Retinal pigment epithelial cell (primary cell): Measurements from ENCODE around the gene GALNT17.

Experiments
- DNase-seq: peaks from one replicate; pipeline ENCODE4 v3.0.0-alpha.2; 2010; ENCODE audit warnings: low read depth
- H3K4me3 ChIP-seq: 2 replicates; pipeline ENCODE4 v1.5.1; 2011; ENCODE audit warnings: mild to moderate bottlenecking, low read length, control low read depth, moderate library complexity
- CTCF ChIP-seq: conservative IDR thresholded peaks from 2 replicates; pipeline ENCODE4 v1.5.1; 2011; ENCODE audit warnings: low read depth, low read length, control low read depth, inconsistent platforms

The GALNT17 gene

GRCh38 chr7:71595176-71595575 lies 463.2 kb downstream of the GALNT17 start:
- no peak overlapping the region for H3K4me3 ChIP-seq
- no peak for TF ChIP-seq CTCF
- no peak for DNase-seq

GRCh38 chr7:71598553-71598952 lies 466.6 kb downstream of the GALNT17 start:
- H3K4me3 ChIP-seq, result no peak overlapping the region
- DNase-seq, result no peak
- no peak for TF ChIP-seq CTCF

GRCh38 chr7:71601851-71602250 lies 469.9 kb downstream of the GALNT17 start:
- DNase-seq, result no peak
- no peak for TF ChIP-seq CTCF

GRCh38 chr7:71604818-71605414 lies 473.0 kb downstream of the GALNT17 start:
- H3K4me3 ChIP-seq, result no peak overlapping the region
- no peak for TF ChIP-seq CTCF
- no peak for DNase-seq

More at GRCh38 chr7:71601851-71602250, 469.9 kb downstream of the GALNT17 start:
- H3K4me3 ChIP-seq, result no peak overlapping the region

GRCh38 chr7:71611986-71612385 lies 480.0 kb downstream of the GALNT17 start:
- DNase-seq, result no peak
- no peak for TF ChIP-seq CTCF
- H3K4me3 ChIP-seq, result no peak overlapping the region

GRCh38 chr7:71612911-71613310 lies 481.0 kb downstream of the GALNT17 start:
- TF ChIP-seq CTCF, result no peak
- no peak overlapping the region for H3K4me3 ChIP-seq
- no peak for DNase-seq

GRCh38 chr7:71613313-71613712 lies 481.4 kb downstream of the GALNT17 start:
- DNase-seq, result no peak
- H3K4me3 ChIP-seq, result no peak overlapping the region
- TF ChIP-seq CTCF, result no peak
